ENCODE measurements around the gene IDI1. TPM values are rescaled to one million over a fixed set of nuclear protein-coding genes. Genes with fewer than 3 reads are reported as not detected.
A peak's percentile ranks its signal among the peaks of the same experiment; 100 is the strongest.

The IDI1 gene
- total and polyA plus RNA-seq, 2 of the 13 experiments (the other 11 are each of a cell fraction or from before 2014, with no cell fraction given), result 44.4 to 145 TPM

GRCh38 chr10:1064964-1065247 is 16.0 kb upstream of the IDI1 start:
- intact Hi-C loops (cut with micrococcal nuclease; ENCODE audit: unreplicated experiment) (no loop called here), in situ Hi-C loops (cut with HindIII; ENCODE audit: extremely low pct_ligation_motif_present, low pct_unique_long_range_greater_than_20kb) (no loop called here)
- H3K79me2 ChIP-seq (ENCODE audit: insufficient read depth, low read length), result peaks cover 20% of the 10 kb centered on the region
- H3K9me3 ChIP-seq (ENCODE audit: low read length), result no peaks in the 10 kb centered on the region
- no peak overlapping the region for H3K4me3 ChIP-seq (replicated peaks in 1 of 3; ENCODE audit: insufficient read depth in 1 of 3, low read depth in 2 of 3, low read length in 3 of 3)
- H3K9ac ChIP-seq (ENCODE audit: insufficient read depth, low read depth, low read length), result no peak overlapping the region
- TF ChIP-seq IRF9 (CRISPR knock-in tag; IDR thresholded peaks at IDR 0.05; ENCODE audit: borderline replicate concordance), result no peak
- no peak for TF ChIP-seq ZNF577 (CRISPR knock-in tag; IDR thresholded peaks at IDR 0.05; ENCODE audit: borderline replicate concordance, low read depth)
- no peaks in the 10 kb centered on the region for H4K20me1 ChIP-seq (ENCODE audit: insufficient read depth, low read length)
- 95% methylated on average over 4 of the region's 4 CpGs for WGBS (ENCODE audit: low lambda C conversion rate)
- BruUV-seq (replicated peaks), result no TSS peak
- FAIRE-seq (peak; percentile 4), DNase-seq (ENCODE audit: low spot score) (no peak), ATAC-seq (no peak)
- ChIA-PET POLR2A (interaction anchor here (1.2 kb wide), 1 partner anchor 15 kb away, joined by 3 read pairs; the partner anchor contains the start of gene IDI1), CTCF (ENCODE audit: low intra/inter-chr PET ratio, low total read pairs) (no interaction called here)
- no peak overlapping the region for H2AFZ ChIP-seq (ENCODE audit: low read length)
- H3K4me1 ChIP-seq (ENCODE audit: insufficient read depth, low read length), result peaks cover 7% of the 10 kb centered on the region
- H3K27me3 ChIP-seq (ENCODE audit: control insufficient read depth in 1 of 2, insufficient read depth in 2 of 2, low read length in 2 of 2), result no peaks in the 10 kb centered on the region
- H3K4me2 ChIP-seq (ENCODE audit: low read depth, low read length), result no peak overlapping the region
- peaks cover 0 to 7% of the 10 kb centered on the region in 2 experiments; a peak in 2 of 5 replicates for H3K36me3 ChIP-seq (replicated peaks in 1 of 2; ENCODE audit: control insufficient read depth in 1 of 2, insufficient read depth in 2 of 2, low read length in 2 of 2)
- no peak overlapping the region for H3K27ac ChIP-seq (ENCODE audit: extremely low read length, insufficient read depth, low read length)

- no peak overlapping the region for H3K4me2 ChIP-seq (ENCODE audit: low read depth, low read length)
- H3K4me3 ChIP-seq (replicated peaks in 1 of 3; ENCODE audit: insufficient read depth in 1 of 3, low read depth in 2 of 3, low read length in 3 of 3), result no peak overlapping the region
- no peaks in the 10 kb centered on the region for H3K9me3 ChIP-seq (ENCODE audit: low read length)
- H2AFZ ChIP-seq (ENCODE audit: low read length), result no peak overlapping the region
- 98% methylated on average over 7 of the region's 7 CpGs for WGBS (ENCODE audit: low lambda C conversion rate)
- FAIRE-seq, result no peak
- H3K36me3 ChIP-seq (replicated peaks in 1 of 2; ENCODE audit: control insufficient read depth in 1 of 2, insufficient read depth in 2 of 2, low read length in 2 of 2), result peaks cover 0 to 7% of the 10 kb centered on the region in 2 experiments; a peak in 2 of 5 replicates
- POLR2A ChIA-PET, result no interaction called here
- TF ChIP-seq PHB2 (IDR thresholded peaks at IDR 0.05; ENCODE audit: partially characterized antibody) (no peak), MLXIP (CRISPR knock-in tag; IDR thresholded peaks at IDR 0.05; ENCODE audit: borderline replicate concordance) (no peak)
- H4K20me1 ChIP-seq (ENCODE audit: insufficient read depth, low read length), result no peaks in the 10 kb centered on the region
- no peak overlapping the region for H3K27ac ChIP-seq (ENCODE audit: extremely low read length, insufficient read depth, low read length)
- peaks cover 34% of the 10 kb centered on the region for H3K79me2 ChIP-seq (ENCODE audit: insufficient read depth, low read length)
- CTCF ChIA-PET (ENCODE audit: low intra/inter-chr PET ratio, low total read pairs), result no interaction called here
- peaks cover 10% of the 10 kb centered on the region for H3K4me1 ChIP-seq (ENCODE audit: insufficient read depth, low read length)
- no peaks in the 10 kb centered on the region for H3K27me3 ChIP-seq (ENCODE audit: control insufficient read depth in 1 of 2, insufficient read depth in 2 of 2, low read length in 2 of 2)
- no peak for DNase-seq (ENCODE audit: low spot score)
- intact Hi-C loops (cut with micrococcal nuclease; ENCODE audit: unreplicated experiment) (no loop called here), in situ Hi-C loops (cut with HindIII; ENCODE audit: extremely low pct_ligation_motif_present, low pct_unique_long_range_greater_than_20kb) (no loop called here)
- ATAC-seq, result no peak
- BruUV-seq (replicated peaks), result no TSS peak
- no peak overlapping the region for H3K9ac ChIP-seq (ENCODE audit: insufficient read depth, low read depth, low read length)
Observed at GRCh38 chr10:1063232-1063865, 14.4 kb upstream of the IDI1 start.
